ENCODE results near the gene EXOSC7.

The EXOSC7 gene

DNA sequence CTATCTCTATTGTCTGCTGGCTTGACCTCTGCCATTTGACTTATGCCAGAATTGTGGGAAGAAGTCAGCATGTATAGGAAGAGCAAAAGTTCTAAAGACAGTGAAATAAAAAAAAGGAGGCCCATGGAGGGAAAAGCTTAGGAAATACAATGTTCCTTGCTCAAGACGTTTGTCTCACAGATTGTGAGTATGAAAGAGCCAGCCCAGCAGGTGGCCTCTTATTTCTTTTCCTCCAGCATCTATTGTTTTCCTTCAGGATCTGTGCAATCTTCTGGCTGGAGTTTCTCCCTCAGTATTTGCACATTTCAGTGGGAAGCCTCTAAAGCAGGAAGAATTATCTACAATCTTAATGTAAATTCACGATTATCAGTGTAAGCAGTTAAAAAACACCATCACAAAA is 43.8 kb upstream of the EXOSC7 start:
- TF ChIP-seq ZBTB7A (IDR thresholded peaks at IDR 0.05; ENCODE audit: low read depth) (no peak), TCF12 (IDR thresholded peaks at IDR 0.05; ENCODE audit: low read depth) (no peak), CEBPB (IDR thresholded peaks at IDR 0.05) (no peak), TAF1 (IDR thresholded peaks at IDR 0.05; ENCODE audit: low read depth) (no peak), CREB1 (IDR thresholded peaks at IDR 0.05; ENCODE audit: low read depth) (no peak), FOXM1 (IDR thresholded peaks at IDR 0.05; ENCODE audit: borderline replicate concordance, low read depth) (no peak), EP300 (IDR thresholded peaks at IDR 0.05; ENCODE audit: borderline replicate concordance) (no peak), NFIC (IDR thresholded peaks at IDR 0.05) (no peak), TEAD4 (IDR thresholded peaks at IDR 0.05) (no peak), EGR1 (IDR thresholded peaks at IDR 0.05) (no peak), YY1 (IDR thresholded peaks at IDR 0.05; ENCODE audit: low read depth) (no peak), RAD21 (IDR thresholded peaks at IDR 0.05; ENCODE audit: low read depth) (no peak)
- TF ChIP-seq, protein P1, sequence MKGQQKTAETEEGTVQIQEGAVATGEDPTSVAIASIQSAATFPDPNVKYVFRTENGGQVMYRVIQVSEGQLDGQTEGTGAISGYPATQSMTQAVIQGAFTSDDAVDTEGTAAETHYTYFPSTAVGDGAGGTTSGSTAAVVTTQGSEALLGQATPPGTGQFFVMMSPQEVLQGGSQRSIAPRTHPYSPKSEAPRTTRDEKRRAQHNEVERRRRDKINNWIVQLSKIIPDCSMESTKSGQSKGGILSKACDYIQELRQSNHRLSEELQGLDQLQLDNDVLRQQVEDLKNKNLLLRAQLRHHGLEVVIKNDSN (IDR thresholded peaks at IDR 0.05), result no peak
- TF ChIP-seq, protein P2, sequence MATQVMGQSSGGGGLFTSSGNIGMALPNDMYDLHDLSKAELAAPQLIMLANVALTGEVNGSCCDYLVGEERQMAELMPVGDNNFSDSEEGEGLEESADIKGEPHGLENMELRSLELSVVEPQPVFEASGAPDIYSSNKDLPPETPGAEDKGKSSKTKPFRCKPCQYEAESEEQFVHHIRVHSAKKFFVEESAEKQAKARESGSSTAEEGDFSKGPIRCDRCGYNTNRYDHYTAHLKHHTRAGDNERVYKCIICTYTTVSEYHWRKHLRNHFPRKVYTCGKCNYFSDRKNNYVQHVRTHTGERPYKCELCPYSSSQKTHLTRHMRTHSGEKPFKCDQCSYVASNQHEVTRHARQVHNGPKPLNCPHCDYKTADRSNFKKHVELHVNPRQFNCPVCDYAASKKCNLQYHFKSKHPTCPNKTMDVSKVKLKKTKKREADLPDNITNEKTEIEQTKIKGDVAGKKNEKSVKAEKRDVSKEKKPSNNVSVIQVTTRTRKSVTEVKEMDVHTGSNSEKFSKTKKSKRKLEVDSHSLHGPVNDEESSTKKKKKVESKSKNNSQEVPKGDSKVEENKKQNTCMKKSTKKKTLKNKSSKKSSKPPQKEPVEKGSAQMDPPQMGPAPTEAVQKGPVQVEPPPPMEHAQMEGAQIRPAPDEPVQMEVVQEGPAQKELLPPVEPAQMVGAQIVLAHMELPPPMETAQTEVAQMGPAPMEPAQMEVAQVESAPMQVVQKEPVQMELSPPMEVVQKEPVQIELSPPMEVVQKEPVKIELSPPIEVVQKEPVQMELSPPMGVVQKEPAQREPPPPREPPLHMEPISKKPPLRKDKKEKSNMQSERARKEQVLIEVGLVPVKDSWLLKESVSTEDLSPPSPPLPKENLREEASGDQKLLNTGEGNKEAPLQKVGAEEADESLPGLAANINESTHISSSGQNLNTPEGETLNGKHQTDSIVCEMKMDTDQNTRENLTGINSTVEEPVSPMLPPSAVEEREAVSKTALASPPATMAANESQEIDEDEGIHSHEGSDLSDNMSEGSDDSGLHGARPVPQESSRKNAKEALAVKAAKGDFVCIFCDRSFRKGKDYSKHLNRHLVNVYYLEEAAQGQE (IDR thresholded peaks at IDR 0.05; ENCODE audit: low read depth), result no peak
- TF ChIP-seq, protein P3, sequence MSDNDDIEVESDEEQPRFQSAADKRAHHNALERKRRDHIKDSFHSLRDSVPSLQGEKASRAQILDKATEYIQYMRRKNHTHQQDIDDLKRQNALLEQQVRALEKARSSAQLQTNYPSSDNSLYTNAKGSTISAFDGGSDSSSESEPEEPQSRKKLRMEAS (IDR thresholded peaks at IDR 0.05), result no peak

DNA sequence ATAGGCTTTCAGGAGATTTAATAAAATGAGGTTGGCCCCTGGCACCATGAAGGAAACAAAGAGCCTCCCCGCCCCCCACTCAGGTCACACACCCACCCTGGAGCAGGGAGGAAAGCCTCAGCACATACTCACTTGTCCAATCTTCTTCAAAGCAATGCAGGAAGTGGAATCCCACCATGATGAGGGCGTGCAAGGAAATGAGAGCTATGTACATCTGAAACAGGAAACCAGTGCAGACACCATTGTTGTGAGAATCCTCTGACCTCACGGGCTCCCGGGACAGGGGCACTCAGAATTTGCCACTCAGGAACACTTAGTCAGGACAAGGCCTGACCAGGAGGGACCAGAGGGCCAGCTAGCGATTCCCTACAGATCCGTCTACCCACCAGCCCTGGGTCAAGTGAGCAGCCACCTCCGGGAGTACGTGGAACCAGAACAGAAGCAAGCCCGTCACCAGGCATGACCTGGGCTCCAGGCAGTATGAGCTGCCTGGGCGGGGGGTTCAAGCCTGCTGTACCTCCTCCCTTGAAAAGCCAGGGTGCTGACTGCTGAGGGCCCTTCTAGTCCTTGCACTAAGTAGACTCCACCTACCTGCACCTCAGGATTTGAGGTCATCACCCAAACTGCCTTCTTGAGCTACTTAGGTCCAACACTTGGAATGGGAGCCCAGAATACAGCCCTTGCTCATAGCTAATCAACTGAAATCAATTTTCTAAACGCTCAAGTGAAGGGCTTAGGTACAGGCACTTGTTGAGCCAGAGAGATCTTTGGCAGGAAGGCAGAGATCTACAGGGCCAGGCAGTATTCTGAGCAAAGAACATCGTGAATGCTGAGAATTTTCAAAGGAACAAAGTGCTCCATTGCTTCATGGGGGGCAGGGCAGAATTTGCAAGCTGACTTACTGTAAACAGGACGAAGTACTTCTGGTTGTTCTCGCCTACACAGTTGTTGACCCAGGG is 42.8 kb upstream of the EXOSC7 start:
- no peak for TF ChIP-seq CREB1 (IDR thresholded peaks at IDR 0.05; ENCODE audit: low read depth)
- TF ChIP-seq RAD21 (IDR thresholded peaks at IDR 0.05; ENCODE audit: low read depth), result no peak
- TF ChIP-seq CEBPB (IDR thresholded peaks at IDR 0.05), result no peak
- TF ChIP-seq, protein P1 (IDR thresholded peaks at IDR 0.05), result no peak
- no peak for TF ChIP-seq TEAD4 (IDR thresholded peaks at IDR 0.05)

DNA sequence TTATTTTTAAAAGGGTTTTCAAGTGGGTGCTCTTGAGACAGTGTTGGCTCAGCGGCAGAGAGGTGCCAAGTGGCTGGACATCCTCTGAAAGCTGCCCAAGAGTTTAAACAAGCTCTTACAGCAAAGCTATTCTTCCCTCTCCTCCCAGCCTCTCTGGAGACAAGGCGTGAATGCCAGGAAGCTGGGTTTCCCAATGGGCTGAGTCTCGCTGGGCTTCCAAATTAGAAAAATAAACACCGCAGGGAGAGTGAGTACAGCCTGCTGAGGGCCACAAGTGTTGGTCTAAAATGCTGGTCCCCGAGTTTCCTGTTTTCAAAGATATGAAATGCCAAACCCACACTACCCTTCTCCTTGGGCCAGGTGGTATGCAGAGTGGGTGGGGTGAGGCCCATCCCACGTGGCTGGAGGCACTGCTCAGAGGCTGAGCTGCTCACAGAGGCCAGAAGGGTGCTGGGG is 36.4 kb upstream of the EXOSC7 start:
- TF ChIP-seq RAD21 (IDR thresholded peaks at IDR 0.05; ENCODE audit: low read depth) (no peak), EGR1 (IDR thresholded peaks at IDR 0.05) (no peak), CEBPB (IDR thresholded peaks at IDR 0.05) (no peak), FOXM1 (IDR thresholded peaks at IDR 0.05; ENCODE audit: borderline replicate concordance, low read depth) (no peak), TEAD4 (IDR thresholded peaks at IDR 0.05) (no peak), NFIC (IDR thresholded peaks at IDR 0.05) (no peak), YY1 (IDR thresholded peaks at IDR 0.05; ENCODE audit: low read depth) (no peak), CREB1 (IDR thresholded peaks at IDR 0.05; ENCODE audit: low read depth) (no peak), TAF1 (IDR thresholded peaks at IDR 0.05; ENCODE audit: low read depth) (no peak), TCF12 (IDR thresholded peaks at IDR 0.05; ENCODE audit: low read depth) (no peak), EP300 (IDR thresholded peaks at IDR 0.05; ENCODE audit: borderline replicate concordance) (no peak), ZBTB7A (IDR thresholded peaks at IDR 0.05; ENCODE audit: low read depth) (no peak)
- TF ChIP-seq, protein P3 (IDR thresholded peaks at IDR 0.05), result no peak
- TF ChIP-seq, protein P1 (IDR thresholded peaks at IDR 0.05), result no peak
- TF ChIP-seq, protein P2 (IDR thresholded peaks at IDR 0.05; ENCODE audit: low read depth), result no peak

DNA sequence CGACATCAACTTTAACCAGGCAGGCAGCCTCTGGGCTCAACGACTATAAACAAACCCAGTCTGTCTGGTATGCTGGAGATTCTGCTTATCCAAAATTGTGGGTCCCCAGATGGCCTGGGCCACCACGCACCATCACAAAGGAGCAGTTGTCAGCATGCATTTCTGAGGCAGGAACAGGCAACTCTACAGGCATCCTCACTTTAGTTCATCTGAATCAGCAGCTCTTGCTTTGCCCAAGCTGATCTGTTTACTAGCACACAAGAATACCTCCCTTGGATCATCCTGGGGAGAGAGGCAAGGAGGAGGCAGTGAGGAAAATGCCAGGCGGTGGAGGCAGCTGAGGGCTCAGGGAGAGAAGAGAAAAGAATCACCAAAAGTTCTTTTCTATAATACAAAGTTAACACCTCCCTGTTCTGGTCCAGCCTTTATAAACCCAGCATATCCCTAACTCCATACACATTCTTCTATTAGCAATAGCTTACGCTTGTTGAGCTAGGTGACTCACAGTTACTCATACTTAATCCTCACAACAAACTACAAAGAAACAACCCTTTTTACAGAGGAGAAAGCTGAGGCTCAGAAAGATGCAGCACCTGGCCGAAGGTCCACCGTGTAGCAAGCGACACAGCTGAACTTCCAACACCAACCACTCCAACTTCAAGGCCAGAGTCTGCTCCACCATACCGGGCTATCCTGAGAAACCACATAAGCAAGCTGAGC is 33.7 kb upstream of the EXOSC7 start:
- TF ChIP-seq TCF12 (IDR thresholded peaks at IDR 0.05; ENCODE audit: low read depth) (no peak), CREB1 (IDR thresholded peaks at IDR 0.05; ENCODE audit: low read depth) (no peak), TAF1 (IDR thresholded peaks at IDR 0.05; ENCODE audit: low read depth) (no peak), EP300 (IDR thresholded peaks at IDR 0.05; ENCODE audit: borderline replicate concordance) (no peak), TEAD4 (IDR thresholded peaks at IDR 0.05) (no peak), CEBPB (IDR thresholded peaks at IDR 0.05) (no peak), RAD21 (IDR thresholded peaks at IDR 0.05; ENCODE audit: low read depth) (no peak), NFIC (IDR thresholded peaks at IDR 0.05) (no peak), YY1 (IDR thresholded peaks at IDR 0.05; ENCODE audit: low read depth) (no peak), FOXM1 (IDR thresholded peaks at IDR 0.05; ENCODE audit: borderline replicate concordance, low read depth) (no peak), EGR1 (IDR thresholded peaks at IDR 0.05) (no peak), ZBTB7A (IDR thresholded peaks at IDR 0.05; ENCODE audit: low read depth) (no peak)
- TF ChIP-seq, protein P3 (IDR thresholded peaks at IDR 0.05), result no peak
- TF ChIP-seq, protein P1 (IDR thresholded peaks at IDR 0.05), result no peak
- TF ChIP-seq, protein P2 (IDR thresholded peaks at IDR 0.05; ENCODE audit: low read depth), result no peak
